A673 (cell line): ENCODE data around the gene CYSLTR2. TPM values are rescaled to one million over a fixed set of nuclear protein-coding genes. Genes with fewer than 3 reads are reported as not detected.

Experiments used
- BruUV-seq: library from RNA; stranded (reverse); fragments of 400-500 nt; replicated peaks from 2 replicates; lab custom pipeline; 2021; lab: Mats Ljungman, UMichigan
- CTCF ChIA-PET: fragments of 300-600 bp; sonication (Branson Sonifier 250); formaldehyde crosslinking; loops from one replicate; lab custom pipeline; 2022; ENCODE audit warnings: antibody characterized with exemption; lab: Charles Lee
- POLR2A ChIA-PET: fragments of 300-600 bp; sonication (Branson Sonifier 250); formaldehyde crosslinking; loops from one replicate; lab custom pipeline; 2022; ENCODE audit warnings: antibody characterized with exemption; ENCODE audit not compliant: low non-redundant PET; lab: Charles Lee
- DNase-seq: peaks from one replicate; pipeline ENCODE4 v3.0.0-alpha.2; 2015; ENCODE audit warnings: low spot score
- H3K27ac ChIP-seq: fragments of 200-600 bp; sonication (generic); 2 replicates; pipeline ENCODE4 v1.5.1; 2016; ENCODE audit warnings: mixed run types, low read depth, mild to moderate bottlenecking, mixed read lengths, antibody characterized with exemption, low read length; ENCODE audit not compliant: poor library complexity, severe bottlenecking
- H3K27me3 ChIP-seq: fragments of 200-600 bp; sonication (generic); replicated peaks from 2 replicates; pipeline ENCODE4 v1.6.1; 2017; ENCODE audit warnings: mixed run types, low read depth, mild to moderate bottlenecking, mixed read lengths, antibody characterized with exemption, low read length; ENCODE audit not compliant: insufficient read depth, poor library complexity
- H3K36me3 ChIP-seq: fragments of 200-600 bp; sonication (generic); 2 replicates; pipeline ENCODE4 v1.6.1; 2016; ENCODE audit warnings: mixed run types, mild to moderate bottlenecking, mixed read lengths, antibody characterized with exemption, low read length; ENCODE audit not compliant: insufficient read depth, poor library complexity, severe bottlenecking
- H3K4me1 ChIP-seq: fragments of 200-600 bp; sonication (generic); 2 replicates; pipeline ENCODE4 v1.6.1; 2017; ENCODE audit warnings: mixed run types, mild to moderate bottlenecking, mixed read lengths, antibody characterized with exemption, low read length; ENCODE audit not compliant: insufficient read depth, poor library complexity, severe bottlenecking
- H3K4me3 ChIP-seq: fragments of 200-600 bp; sonication (generic); 2 replicates; pipeline ENCODE4 v1.5.1; 2016; ENCODE audit warnings: low read depth, mixed run types, mild to moderate bottlenecking, mixed read lengths, low read length; ENCODE audit not compliant: poor library complexity, severe bottlenecking
- H3K9me3 ChIP-seq: fragments of 200-600 bp; sonication (generic); 2 replicates; pipeline ENCODE4 v1.6.1; 2016; ENCODE audit warnings: mixed run types, low read depth, mild to moderate bottlenecking, mixed read lengths, antibody characterized with exemption, low read length; ENCODE audit not compliant: poor library complexity, severe bottlenecking
- EZH2 ChIP-seq: fragments of 200-600 bp; sonication (generic); IDR thresholded peaks from 2 replicates; pipeline ENCODE4 v1.6.1; 2017; ENCODE audit warnings: borderline replicate concordance, low read depth, mild to moderate bottlenecking, mixed read lengths, antibody characterized with exemption, low read length; ENCODE audit not compliant: poor library complexity, severe bottlenecking
- intact Hi-C: fragments of 100-400 bp; cut with micrococcal nuclease; formaldehyde crosslinking; loops from one replicate; pipeline ENCODE4 v1.10.0; 2022; ENCODE audit not compliant: unreplicated experiment
- total RNA-seq: library from RNA; stranded (reverse); gene quantifications from 2 replicates; pipeline ENCODE4 v1.2.3, GENCODE V29; 2021
- TF ChIP-seq, protein P1 (sequence below): fragments of 300-800, 200-600 bp; sonication (generic); conservative IDR thresholded peaks from 2 replicates; pipeline ENCODE4 v1.5.1; 2017; ENCODE audit warnings: low read depth, mild to moderate bottlenecking, antibody characterized with exemption, low read length, moderate library complexity, mixed read lengths

Gene CYSLTR2
- total RNA-seq, 1 experiment from 2014 or later, result not detected

DNA sequence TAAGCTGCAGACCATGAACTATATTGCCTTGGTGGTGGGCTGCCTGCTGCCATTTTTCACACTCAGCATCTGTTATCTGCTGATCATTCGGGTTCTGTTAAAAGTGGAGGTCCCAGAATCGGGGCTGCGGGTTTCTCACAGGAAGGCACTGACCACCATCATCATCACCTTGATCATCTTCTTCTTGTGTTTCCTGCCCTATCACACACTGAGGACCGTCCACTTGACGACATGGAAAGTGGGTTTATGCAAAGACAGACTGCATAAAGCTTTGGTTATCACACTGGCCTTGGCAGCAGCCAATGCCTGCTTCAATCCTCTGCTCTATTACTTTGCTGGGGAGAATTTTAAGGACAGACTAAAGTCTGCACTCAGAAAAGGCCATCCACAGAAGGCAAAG, 53.7 kb downstream of the CYSLTR2 start:
- H3K9me3 ChIP-seq, result no peaks in the 10 kb centered on the region
- TF ChIP-seq, protein P1, sequence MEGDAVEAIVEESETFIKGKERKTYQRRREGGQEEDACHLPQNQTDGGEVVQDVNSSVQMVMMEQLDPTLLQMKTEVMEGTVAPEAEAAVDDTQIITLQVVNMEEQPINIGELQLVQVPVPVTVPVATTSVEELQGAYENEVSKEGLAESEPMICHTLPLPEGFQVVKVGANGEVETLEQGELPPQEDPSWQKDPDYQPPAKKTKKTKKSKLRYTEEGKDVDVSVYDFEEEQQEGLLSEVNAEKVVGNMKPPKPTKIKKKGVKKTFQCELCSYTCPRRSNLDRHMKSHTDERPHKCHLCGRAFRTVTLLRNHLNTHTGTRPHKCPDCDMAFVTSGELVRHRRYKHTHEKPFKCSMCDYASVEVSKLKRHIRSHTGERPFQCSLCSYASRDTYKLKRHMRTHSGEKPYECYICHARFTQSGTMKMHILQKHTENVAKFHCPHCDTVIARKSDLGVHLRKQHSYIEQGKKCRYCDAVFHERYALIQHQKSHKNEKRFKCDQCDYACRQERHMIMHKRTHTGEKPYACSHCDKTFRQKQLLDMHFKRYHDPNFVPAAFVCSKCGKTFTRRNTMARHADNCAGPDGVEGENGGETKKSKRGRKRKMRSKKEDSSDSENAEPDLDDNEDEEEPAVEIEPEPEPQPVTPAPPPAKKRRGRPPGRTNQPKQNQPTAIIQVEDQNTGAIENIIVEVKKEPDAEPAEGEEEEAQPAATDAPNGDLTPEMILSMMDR, result no peak
- no peak for TF ChIP-seq EZH2
- BruUV-seq, result no TSS peak
- no peaks in the 10 kb centered on the region for H3K36me3 ChIP-seq
- ChIA-PET POLR2A (no interaction called here), CTCF (no interaction called here)
- H3K27ac ChIP-seq, result no peak overlapping the region
- no peaks in the 10 kb centered on the region for H3K4me1 ChIP-seq
- no peak overlapping the region for H3K4me3 ChIP-seq
- intact Hi-C loops, result no loop called here
- peaks cover 10% of the 10 kb centered on the region for H3K27me3 ChIP-seq
- DNase-seq, result no peak

DNA sequence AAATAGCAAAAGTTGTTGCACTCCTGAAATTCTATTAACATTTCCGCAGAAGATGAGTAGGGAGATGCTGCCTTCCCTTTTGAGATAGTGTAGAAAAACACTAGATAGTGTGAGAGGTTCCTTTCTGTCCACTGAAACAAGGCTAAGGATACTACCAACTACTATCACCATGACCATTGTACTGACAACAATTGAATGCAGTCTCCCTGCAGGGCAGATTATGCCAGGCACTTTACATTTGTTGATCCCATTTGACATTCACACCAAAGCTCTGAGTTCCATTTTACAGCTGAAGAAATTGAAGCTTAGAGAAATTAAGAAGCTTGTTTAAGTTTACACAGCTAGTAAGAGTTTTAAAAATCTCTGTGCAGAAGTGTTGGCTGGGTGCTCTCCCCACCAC, 55.0 kb downstream of the CYSLTR2 start:
- BruUV-seq, result no TSS peak
- Histone ChIP-seq H3K27ac (no peak overlapping the region), H3K9me3 (no peaks in the 10 kb centered on the region), H3K4me1 (no peaks in the 10 kb centered on the region), H3K27me3 (peaks cover 5% of the 10 kb centered on the region), H3K4me3 (no peak overlapping the region), H3K36me3 (no peaks in the 10 kb centered on the region)
- TF ChIP-seq, protein P1, result no peak
- TF ChIP-seq EZH2, result no peak
- DNase-seq, result no peak
- CTCF ChIA-PET, result no interaction called here
- POLR2A ChIA-PET, result no interaction called here
- intact Hi-C loops, result no loop called here

- ChIA-PET CTCF (no interaction called here), POLR2A (no interaction called here)
- no peak for TF ChIP-seq EZH2
- TF ChIP-seq, protein P1, result no peak
- peaks cover 3% of the 10 kb centered on the region for H3K27me3 ChIP-seq
- no peak overlapping the region for H3K27ac ChIP-seq
- intact Hi-C loops, result no loop called here
- H3K36me3 ChIP-seq, result no peaks in the 10 kb centered on the region
- H3K9me3 ChIP-seq, result peaks cover 2% of the 10 kb centered on the region
- no peaks in the 10 kb centered on the region for H3K4me1 ChIP-seq
- BruUV-seq, result no TSS peak
- DNase-seq, result no peak
- H3K4me3 ChIP-seq, result no peak overlapping the region
These were observed 55.5 kb downstream of the CYSLTR2 start for GRCh38 chr13:48709213-48709612.
